Measurements from ENCODE around the gene FGF19.
"Not testable (repeated sequence)": the region's sequence is repeated elsewhere in the genome, so short reads cannot be mapped to it uniquely, and the experiment has no call there.

FGF19 gene

DNA sequence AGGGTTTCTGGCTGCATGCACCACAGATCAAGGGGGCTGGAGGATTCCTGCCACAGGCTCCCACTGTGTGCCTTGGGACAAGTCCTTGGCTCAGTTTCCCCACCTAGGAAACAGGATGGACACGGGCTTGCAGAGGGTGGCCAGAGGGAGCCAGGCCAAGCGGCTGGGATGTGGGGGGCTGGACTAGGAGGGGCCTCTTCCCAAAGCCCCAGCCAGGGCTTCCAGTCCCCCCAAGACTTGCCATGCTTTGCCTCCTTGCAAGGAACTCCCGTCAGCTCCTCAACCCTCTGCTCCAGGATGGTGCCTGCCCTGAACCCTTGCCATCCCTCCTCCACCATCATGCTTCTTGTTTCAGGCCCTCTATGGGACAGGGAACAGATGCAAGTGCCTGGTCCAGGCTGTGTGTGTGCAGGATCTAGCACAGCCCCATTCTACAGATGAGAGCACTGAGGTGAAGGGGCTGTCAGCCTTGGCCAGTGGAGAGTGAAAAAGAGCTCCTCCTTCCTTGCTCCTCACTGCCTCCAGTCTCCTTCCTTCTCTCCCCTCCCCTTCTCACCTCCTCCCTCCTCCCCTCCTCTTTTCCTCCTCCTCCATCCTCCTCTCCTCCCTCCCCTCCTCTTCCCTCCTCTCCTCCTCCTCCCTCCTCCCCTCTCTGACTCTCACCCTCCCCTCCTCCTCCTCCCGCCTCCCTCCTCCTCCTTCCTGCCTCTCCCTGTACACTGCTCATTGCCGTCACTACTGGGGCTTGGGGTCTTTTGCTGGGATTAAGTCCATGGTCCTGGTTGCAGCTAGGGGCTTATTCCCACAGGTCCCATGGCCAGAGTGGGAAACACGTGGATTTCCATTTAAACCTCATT lies 13.3 kb upstream of the FGF19 start:
- DNase-seq = no peak

DNA sequence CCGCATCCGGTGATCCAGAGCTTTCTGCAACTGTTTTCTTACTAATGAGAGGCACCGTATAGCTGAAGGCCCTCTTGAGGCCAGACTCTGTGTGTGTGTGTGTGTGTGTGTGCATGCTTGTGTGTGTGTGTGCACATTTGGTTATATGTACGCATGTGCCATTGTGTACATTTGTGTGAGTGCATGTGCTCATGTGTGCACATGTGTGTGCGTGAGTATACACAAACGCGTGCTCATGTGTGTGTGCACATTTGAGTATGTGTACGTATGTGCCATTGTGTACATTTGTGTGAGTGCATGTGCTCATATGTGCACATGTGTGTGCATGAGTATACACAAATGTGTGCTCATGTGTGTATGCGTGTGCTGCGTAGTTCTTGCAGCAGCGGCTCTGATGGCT lies 12.3 kb upstream of the FGF19 start:
- DNase-seq = no peak

DNA sequence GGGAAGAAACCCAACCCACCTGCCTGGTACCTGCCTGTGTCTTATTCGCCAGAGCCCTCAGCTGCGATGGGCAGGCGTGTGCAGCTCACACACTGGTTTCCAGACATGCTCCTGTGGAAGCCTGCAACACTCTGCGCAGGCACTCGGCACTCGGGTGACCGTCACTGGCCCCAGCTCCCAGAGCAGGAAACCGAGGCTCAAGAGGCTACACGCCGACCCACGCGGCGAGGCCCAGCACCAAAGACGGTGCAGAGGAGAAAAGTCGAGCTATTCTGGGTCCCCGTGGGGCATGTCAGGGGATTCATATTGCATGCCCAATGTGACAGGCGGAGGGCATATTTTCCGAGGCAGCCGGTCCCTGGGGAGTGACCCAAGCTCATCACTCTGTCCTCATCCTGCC lies 11.6 kb upstream of the FGF19 start:
- no peak for DNase-seq

DNA sequence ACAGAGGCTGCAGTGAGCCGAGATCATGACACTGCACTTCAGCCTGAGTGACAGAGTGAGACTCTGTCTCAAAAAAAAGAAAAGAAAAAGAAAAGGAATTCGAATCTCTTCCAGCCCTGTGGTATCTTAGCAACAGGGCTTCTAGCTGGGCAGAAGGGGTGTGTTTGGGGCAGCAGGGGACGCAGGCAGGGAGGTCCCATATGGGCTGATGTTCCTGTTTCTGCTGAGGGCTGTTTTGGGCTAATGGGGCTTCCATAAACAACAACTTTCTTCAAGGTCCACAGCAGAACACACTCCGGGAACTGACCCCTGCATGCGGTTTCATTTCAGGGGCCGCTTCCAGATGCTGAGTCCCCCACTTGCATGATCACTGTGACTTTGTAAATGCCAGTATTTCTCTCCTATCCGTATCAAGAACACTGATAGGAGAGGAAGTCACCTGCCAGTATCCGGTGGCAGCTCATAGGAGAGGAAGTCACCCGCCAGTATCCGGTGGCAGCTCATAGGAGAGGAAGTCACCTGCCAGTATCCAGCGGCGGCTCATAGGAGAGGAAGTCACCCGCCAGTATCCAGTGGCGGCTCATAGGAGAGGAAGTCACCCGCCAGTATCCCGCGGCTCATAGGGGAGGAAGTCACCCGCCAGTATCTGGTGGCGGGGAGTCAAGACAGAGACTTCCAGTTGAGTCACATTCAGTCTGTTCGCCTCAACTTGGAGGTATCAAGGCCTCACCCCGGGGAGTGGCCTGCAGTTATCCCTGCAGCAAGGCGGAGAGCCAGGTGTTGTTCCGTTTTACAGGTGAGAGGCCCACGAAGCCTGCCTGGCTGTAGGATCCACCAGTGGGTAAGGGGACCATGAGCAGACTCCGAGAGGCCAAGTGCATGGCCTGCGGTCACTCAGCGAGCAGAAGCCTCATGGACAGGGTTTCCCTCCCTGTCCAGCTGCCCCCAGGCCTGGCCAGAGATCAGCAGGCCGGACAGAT lies 8.3 kb upstream of the FGF19 start:
- DNase-seq = no peak

DNA sequence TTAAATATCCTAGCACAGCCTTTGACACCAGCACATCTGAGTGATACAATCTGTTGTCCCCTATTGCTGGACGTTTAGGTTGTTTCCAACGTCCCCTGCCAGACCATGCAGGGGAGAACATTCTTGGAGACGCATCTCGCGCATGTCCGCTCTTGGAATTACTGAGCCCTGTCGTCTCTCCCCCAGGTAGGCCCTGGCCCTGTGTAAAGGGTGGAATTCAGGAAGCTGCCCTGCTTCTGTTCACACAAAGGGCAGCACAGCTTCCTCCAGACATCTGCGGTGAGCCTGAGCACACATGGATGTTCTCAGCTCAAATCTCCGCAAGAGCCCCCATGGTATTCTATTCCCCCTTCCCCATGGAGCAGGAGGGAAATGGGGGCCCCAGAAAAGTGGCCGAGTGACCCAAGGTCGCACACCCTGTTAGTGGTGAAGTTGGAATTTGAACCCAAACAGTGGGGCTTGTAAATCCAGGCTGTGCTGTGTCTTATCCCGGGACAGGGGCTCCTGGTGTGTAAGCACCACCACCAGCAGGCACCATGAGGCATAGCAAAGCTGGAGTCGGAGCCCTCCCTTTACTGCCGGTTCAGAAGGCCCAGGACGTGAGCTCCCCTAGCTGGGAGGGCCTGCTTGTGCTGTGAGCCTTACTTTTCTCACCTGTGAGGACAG lies 5.0 kb upstream of the FGF19 start:
- no peak for DNase-seq

DNA sequence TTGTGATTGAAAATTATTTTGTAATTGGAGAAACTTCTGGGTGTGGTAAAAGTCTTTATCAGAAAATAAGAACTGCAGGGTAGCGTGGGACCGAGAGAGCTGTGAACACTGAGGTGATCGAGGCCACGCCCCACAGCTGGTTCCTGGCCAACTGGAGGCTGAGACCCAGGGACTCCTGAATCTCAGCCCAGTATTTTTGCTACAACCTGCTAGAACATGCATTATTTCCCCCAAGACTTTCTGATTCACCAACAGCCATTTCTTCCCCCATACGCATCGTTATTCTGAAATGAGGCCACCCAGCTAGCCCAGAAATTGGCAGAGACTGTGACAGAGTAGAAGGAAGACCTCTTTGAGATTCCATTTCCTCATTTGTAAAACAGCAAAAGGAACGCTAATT lies 3.4 kb upstream of the FGF19 start:
- DNase-seq = no peak

DNA sequence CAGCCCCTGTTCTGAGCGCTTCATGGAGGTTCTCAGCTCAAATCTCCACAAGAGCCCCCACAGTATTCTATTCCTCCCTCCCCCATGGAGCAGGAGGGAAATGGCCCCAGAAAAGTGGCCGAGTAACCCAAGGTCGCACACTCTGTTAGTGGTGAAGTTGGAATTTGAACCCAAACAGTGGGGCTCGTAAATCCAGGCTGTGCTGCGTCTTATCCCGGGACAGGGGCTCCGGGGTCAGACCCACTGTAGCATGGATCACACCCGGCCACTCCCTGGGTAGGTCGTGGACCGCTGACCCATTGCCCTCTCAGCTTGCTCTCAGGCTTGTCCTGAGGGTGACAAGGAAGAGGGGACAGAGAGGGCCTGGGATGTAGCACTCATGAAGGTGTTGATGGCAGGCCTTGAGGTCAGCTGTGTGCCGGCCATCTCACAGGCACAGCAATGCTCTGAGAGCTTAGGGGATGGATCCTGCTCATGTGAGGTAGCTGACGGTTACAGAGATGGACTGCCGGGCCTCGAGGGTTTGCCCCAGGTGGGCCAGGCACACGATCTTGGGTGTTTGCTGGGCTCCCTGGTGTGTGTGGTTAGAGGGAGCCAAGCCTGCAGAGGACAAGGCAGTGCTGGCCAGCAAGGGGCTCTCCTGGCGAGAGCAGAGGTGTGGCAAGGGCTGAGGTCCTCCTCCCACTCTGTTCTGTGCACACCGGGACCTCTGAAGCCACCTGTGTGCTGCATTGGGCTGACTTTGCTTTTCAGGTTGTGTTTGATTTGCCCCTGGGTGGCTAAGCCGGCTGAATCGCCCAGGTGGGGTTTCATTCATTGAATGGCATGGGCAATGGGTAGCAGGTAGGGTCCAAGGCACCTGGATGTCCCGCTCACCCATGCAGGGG lies 2.3 kb upstream of the FGF19 start:
- DNase-seq = no peak

DNA sequence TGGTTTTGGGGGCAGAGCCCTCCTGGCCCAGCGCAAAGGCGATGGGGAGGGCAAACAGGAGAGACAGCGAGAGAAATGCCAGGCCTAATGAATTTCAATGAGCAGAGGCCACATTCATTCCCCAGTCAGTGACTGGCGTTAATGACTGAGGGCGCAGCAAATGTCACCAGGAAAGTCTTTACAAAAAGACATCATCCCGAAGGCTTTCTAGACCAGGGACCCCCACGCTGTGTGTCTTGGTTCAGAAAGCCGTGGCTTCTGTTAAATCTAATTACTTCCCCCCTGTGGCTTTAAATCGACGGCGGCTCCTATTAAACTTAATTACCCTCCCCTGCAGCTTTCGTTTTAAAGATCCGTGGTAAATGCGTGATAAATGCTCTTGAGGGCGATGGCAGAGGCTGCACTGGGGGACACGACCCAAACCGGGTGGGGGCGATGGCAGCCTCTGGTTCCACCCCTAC lies 1.6 kb upstream of the FGF19 start:
- DNase-seq = no peak

DNA sequence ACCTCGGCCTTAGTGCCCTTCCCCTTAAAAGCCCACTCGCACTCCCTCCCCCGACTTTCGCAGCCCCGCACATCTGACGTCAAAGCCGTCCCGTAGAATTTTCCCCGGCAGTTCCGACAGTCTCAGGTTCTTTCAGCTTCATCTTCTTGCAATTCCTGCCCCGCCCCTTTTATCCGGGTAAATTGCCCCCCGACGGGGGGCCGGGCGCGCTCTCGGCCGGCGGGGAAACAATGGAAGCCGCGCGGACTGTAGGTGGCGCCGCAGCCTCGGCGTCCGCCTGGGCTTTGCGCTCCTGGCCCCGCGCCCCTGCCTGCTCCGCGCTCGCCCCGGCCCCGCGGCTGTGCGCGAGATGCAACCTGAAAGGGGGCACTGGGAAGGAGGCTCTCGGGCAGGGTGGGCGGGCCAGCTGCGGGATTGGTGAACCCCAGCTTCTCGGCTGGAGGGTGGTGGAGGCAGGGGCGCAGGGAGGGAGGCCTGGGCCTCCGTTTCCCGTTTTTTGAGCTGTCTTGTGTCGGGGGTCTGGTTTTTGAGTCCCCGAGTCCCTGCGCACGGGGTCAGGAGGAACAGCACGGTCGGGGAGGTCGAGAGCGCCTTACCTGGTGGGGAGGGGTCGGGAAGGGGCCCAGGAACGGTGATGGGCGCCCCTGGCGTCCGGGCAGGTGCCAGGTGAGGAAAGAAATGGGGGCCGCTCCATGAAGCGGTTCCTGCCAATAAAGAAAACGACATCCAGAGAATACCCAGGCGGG lies 859 bp upstream of the FGF19 start:
- DNase-seq = no peak

DNA sequence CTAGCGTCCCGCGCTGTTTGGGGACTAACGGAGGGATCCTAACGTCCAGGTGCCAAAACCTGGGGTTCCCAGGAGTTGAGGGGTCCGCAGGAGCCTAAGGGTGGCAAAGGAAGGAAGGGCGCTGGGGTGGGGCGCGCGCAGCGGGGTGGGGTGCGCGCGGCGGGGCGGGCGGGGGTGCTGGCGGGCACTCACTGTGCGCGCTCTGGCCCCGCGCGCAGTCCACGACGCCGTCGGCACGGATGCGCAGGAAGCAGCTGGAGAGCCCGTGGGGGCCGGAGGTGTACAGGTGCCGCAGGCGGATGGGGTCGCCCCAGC lies 412 bp downstream of the FGF19 start:
- no peak for DNase-seq

DNA sequence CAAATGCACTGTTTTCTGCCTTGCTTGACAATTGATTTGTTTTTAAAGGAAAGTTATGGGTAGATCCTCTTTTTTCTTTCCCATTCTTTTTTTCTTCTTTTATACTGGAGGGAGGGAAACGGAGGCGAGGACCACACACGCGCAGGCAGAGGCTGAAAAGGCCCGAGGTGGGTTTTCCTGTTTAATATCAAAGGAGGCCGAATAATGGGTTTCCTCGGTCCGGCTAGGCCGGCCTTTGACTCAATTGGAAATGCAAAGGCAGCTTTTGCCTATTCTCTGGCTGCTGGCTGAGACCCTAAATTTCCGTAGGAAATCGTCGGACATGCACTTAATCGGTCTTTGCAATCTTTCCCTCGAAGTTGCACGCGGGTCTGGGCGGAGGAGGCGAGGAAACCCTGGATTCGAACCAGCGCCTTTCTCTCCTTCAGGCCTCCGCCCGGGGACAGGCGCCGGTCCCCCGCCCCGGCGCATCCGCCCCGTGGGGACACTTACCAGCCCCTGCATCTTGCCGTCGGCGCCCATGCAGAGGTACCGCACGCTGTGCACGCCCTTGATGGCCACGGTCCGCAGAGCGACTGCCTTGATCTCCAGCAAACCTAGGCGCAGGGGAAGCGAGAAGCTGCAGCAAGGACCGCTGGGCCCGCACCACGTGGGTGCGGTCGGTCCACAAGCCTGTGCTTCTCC lies 911 bp downstream of the FGF19 start:
- DNase-seq = no peak

DNA sequence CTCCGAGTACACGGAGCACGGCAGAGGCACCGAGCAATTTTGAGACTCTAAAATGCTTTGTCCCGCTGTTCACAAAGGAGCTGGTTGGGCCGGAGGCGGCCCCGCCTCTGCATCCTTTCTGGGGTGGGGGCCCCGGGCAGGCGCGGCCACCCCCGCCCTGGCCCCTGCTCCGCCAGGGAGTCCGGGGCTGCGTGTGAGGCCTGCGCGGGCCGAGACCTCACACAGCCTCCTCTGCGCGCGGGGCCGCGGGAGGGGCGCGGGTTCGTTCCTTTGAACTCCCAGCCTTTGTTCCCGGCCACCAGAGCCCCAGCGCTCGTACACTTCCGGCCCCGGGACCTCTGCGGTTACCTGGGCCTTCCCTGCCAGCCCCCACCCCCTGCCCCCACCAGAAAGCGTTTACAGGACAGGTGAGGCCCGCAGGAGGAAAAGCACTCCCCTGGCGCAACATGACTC lies 1.6 kb downstream of the FGF19 start:
- no peak for DNase-seq

DNA sequence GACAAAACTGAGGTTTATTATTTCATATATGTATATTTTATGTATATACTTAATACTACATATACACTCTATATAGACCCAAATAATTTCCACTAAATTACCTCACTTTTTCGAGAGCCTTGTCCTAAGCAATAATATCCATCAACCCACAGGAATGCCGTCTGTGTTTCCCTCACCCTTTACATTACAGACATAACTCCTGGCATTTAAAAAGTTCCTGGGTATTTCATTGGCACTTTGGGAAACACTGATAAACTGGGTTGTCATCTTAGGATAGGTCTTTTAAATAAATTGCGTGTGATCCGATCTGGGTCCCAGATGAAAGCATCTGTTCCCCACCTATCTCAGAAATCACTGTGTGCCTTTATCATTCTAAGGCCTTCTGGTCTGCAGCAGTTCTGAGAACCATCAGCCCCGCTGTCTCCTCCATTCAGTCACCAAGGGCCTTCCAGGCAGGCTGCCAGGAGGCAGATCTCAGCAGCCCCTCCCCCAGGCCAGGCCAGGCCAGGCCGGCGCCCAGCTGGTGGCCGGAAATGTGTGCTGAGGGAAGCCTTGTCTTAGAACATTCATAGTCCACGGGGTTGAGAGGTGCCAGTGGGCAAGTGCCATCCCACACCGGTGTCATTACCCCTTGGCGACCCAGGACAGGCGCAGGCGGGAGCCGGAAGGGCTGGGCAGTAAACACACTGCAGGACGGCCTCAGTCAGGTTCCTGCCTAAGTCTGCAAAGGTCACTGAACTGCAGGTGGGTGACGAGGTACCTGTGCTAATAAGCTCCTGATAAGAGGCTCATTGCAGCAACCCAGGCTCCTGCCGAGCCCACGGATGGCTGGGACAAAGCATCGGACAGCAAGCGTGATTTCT lies 3.3 kb downstream of the FGF19 start:
- no peak for DNase-seq

DNA sequence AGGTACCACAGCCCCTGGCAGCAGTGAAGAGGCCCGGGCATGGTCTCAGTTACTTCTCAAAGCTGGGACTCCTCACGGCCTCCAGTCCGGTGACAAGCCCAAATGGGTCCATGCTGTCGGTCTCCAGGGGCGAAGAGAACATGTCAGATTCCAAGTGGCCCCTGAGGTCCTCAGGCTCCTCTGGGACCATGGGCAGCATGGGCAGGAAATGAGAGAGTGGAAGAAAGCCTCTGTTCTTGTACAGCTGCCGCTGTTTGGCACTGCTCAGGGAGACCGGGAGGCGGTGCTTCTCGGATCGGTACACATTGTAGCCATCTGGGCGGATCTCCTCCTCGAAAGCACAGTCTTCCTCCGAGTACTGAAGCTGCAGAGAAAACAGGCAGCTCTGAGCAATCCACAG lies 4.6 kb downstream of the FGF19 start:
- DNase-seq = no peak

DNA sequence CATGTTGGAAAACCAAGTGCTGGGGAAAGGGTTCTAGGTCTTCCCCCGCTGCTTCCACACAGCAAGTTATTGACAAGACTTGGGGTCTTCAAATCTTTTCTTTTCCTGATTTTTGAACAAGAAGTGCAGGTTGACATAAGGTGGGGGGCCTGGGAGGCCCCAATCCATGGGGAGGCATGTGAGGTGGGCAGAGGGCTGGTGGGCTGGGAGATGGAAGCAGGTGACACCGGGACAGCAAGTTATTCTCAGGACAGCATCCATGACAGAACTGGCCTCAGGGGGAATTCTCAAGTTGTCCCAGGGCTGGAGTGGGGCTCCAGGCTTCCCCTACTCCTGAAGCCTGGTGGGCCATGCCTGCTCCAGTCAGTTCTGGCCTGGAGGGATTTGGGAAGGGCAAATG lies 5.5 kb downstream of the FGF19 start:
- DNase-seq = no peak

DNA sequence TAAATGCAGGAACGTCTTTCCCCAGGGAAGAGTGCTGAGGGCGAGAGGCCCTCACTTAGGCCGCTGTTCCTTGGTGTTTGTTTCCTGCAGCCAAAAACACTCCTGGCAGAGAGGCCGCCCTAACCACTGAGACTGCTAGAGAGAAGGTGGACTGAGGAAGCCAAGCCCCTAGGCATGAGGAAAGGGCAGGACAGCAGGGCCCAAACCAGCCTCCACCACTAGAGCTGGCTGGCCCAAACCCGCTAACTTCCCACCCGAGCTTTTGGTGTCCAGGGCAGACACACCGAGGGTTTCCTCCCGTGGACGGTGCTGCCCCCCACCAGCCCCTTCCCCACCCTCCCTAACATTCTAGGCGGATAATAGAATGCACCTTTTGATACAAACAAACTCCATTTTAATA lies 6.0 kb downstream of the FGF19 start:
- DNase-seq = no peak

DNA sequence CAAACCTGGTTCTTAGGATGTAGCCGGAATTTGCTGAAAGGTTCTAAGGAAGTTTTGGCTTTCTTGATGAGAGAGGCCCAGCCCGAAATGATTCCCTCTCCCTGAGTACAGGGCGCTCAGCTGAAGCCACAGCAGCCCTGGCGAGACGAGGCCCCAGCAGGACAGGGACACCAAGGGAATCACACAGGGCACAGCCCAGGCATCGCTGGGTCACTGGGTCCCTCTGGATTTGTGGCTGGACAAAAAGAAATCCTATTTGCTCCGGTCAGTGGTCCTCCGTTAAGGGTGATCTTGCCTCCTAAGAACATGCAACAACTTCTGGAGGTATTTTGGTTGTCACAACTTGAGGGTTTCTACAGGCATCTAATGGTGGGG lies 6.4 kb downstream of the FGF19 start:
- DNase-seq = no peak

DNA sequence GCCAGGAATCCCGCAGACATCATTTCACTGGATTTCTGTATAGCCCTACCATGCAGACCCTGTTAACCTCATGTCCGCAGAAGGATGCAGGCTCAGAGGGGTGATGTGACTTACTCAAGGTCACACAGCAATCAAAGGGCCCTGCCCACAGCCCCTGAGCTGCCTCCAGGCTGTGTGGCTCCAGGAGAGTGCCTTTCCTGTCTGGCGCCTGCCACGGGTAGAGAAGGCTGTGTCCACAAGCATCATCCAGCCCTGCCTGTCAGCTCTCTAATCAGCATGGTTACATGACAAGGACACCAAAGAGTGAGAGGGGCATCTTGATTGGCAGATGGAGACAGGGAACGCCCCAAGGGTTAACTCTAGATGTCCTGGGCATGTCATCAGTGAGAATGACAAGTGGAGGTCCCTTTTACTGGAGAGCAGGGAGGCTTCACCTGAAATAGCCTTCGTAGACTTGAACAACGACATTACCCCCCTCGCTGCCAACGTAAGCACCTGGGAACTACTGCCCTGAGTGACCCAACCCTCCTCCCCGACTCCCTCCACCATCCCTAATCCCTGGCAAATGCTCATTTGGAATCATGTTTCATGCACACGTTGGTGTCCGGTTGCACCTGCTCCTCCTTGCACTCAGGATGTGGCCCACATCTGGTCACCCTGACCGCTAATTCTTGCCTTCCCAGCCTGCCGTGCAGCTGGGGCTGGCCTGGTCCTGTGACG lies 6.9 kb downstream of the FGF19 start:
- DNase-seq = no peak

DNA sequence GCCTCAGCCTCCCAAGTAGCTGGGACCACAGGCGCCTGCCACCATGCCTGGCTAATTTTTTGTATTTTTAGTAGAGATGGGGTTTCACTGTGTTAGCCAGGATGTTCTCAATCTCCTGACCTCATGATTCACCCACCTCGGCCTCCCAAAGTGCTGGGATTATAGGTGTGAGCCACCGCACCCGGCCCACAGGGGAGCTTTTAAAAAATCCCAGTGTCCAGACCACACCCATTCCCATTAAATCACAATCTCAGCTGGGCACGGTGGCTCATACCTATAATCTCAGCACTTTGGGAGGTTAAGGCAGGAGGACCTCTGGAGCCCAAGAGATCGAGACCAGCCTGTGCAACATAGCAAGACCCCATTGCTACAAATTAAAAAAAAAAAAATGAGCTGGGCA lies 7.8 kb downstream of the FGF19 start:
- not testable (repeated sequence) for DNase-seq
